ENCODE results near the gene KRTAP10-4.
"Not testable (repeated sequence)": the region's sequence is repeated elsewhere in the genome, so short reads cannot be mapped to it uniquely, and the experiment has no call there.

KRTAP10-4 gene

DNA sequence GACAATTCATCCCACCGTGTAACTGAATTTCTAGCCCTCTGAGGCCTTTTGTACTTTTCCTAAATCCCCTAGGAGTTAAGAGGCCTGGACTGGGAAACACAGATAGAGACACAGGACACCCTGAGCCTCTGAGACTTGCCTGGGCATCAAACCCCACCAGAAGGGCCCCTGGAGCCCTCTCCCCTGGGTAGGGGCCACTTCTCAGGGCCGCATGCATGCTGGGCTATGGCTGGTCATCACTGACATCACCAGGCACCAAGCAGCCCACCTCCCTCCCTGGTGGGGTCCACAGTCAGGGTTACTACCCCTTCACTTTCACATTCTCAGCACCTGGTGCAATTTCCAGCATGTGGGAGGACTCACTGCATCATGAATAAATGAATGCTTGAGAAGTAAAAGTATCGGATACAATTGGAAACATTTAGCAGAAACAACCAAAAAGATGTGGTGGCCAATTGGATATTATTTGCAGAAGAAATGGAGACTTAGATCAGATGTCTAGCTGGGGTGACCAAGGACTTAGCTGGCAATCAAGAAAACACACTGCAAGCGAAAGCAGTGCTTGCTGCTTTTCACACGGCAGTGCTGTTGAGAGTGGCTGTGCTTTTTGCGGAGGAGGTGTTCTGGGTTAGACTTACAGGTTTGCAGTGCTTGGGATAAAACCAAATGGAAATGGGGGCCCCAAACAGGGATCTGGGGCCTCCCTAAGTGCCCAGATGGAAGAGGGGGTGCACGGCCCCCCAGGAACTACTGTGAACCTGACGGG lies 25.9 kb downstream of the KRTAP10-4 start:
- DNase-seq (ENCODE audit: low read depth) = no peak

DNA sequence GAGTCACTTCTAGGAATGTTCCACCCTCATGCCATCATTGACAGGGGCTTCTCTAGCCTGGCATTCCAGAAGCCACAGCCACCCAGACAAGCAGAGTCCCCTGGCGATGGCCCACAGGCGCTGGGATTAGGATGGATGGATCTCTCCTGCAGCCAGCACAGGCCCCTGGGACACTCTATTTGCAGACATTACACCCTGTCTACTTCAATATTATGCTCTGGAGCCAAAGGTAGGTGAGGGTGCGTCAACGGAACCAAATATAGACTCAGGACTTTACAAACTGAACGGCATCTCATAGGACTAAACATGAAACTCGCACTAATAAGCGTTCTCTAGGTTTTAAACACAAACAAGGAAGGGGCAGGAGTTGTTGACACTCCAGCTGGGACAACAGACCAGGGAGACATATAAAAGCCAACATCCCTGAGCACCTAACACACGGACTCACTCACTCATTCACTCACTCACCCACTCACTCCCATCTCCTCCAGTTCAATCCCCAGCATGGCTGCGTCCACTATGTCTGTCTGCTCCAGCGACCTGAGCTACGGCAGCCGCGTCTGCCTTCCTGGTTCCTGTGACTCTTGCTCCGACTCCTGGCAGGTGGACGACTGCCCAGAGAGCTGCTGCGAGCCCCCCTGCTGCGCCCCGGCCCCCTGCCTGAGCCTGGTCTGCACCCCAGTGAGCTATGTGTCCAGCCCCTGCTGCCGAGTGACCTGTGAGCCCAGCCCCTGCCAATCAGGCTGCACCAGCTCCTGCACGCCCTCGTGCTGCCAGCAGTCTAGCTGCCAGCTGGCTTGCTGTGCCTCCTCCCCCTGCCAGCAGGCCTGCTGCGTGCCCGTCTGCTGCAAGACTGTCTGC lies 26.8 kb downstream of the KRTAP10-4 start, which contains the start of gene KRTAP10-7:
TSS of gene KRTAP10-7 (plus strand) at position 480 of the 861 bp plus-strand sequence. CDS start at position 505, 25 bp downstream.
- DNase-seq (ENCODE audit: low read depth) = not testable (repeated sequence)

DNA sequence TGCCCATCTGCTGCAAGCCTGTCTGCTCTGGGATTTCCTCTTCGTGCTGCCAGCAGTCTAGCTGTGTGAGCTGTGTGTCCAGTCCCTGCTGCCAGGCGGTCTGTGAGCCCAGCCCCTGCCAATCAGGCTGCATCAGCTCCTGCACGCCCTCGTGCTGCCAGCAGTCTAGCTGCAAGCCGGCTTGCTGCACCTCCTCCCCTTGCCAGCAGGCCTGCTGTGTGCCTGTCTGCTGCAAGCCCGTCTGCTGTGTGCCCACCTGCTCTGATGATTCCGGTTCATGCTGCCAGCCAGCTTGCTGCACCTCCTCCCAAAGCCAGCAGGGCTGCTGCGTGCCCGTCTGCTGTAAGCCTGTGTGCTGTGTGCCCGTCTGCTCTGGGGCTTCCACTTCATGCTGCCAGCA lies 27.6 kb downstream of the KRTAP10-4 start:
- not testable (repeated sequence) for DNase-seq (ENCODE audit: low read depth)

DNA sequence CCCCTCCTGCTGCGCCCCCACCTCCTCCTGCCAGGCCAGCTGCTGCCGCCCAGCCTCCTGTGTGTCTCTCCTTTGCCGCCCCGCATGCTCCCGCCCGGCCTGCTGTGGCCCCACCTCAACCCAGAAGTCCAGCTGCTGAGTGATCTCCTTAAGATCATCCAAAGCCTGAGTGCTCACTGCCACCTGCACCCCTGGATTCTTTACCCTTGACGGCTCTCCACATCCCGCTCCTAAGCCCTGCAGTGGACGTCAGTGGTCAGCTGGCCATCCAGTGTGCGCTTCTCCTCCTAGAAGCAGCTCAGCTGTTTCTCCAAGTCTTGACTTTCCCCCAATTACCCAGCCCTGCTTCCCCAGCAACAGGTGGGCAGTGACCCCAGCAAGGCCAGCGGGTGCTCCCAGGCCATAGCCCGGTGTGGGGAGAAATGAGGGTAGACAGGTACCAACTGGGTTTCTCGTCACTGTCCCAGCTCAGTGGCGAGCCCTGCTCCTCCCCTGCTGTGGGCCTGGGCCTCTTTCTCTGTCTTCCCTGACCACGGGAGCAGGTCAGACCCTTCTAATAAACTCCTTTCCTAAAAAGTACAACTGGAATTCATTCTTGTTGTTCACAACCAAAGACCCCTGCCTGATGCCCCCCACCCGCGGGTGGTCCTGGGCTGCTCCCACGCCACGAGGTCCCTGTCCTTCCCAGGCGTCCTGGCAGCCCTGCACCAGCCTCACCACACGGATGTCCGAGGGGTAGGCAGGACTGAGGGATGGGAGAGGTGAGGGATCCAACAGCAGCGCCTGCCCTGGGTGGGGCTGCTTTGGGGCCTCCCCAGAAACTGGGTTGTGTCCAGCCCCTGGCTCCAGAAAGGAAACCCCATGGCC lies 28.3 kb downstream of the KRTAP10-4 start:
- DNase-seq (ENCODE audit: low read depth) = no peak

DNA sequence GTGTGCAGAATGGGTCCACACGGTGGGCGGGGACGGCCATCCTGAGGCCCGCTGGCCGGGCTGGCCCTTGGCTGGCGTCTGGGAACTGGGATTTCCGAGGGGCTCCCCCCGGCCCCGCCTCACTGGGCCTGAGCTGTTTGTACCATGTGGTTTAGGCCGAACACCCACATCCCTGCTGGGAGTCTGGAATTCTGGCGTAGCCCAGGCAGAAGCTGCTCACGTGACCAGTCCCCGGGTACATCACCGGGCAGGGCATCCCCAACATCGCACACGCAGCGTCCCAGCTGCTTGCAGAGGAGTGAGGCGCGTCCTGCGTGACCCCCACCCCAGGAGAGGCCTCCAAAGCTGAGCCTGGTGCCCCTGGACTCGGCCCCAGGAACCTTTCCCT lies 28.9 kb downstream of the KRTAP10-4 start:
- no peak for DNase-seq (ENCODE audit: low read depth)

DNA sequence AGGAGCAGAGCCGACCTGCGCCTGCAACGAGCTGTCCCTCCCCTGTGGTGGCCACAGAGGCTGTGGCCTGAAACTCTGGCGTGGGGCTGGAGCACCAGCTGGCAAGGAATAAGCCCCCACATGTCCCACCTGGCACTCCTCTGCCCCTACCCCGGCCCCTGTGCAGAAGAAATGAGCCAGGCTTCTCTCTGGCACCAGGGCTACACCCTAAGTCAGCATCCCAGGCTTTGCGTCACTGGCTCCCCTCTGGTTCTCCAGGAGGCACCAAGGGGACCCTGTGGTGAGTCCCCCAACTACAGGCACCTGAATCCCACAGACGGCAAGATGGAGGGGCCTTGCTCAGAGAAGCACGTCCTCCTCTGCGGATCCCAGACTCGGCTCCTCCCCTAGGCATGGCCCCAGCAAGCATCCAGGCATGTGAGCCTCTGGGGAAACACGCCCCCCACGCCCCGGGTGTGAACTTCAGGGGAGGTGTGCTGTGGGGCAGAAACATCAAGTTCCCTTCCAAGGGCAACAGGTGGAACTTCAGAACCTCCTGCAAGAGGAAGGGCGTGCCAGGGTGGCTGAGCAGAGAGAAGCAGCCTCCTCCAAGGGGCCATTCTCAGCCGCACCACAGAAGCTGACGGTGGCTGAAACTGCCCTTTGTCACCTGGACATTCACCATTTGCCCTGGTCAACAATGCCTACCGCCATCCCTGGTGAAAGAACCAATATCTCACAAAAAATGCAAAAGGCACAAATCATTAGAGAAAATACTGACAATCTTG lies 29.8 kb downstream of the KRTAP10-4 start:
- no peak for DNase-seq (ENCODE audit: low read depth)

DNA sequence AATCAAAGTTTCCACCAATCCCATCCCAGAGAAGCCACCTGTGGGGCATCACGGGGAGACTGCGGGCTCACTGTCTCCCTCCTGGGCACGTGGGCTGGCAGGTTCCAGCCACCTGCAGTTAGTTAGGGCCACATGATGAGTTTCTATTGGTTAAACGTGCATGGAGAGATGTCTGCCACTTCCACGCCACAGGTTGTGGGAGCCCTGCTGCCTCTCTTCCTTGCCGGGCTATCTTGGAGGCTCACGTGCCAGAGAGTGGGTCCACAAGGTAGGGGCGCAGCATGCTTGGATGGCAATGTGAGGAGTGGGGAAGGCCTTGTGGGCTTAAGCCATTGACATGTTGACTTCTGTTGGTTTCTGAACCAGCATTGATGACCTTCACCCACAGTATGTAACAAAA lies 30.4 kb downstream of the KRTAP10-4 start:
- no peak for DNase-seq (ENCODE audit: low read depth)

DNA sequence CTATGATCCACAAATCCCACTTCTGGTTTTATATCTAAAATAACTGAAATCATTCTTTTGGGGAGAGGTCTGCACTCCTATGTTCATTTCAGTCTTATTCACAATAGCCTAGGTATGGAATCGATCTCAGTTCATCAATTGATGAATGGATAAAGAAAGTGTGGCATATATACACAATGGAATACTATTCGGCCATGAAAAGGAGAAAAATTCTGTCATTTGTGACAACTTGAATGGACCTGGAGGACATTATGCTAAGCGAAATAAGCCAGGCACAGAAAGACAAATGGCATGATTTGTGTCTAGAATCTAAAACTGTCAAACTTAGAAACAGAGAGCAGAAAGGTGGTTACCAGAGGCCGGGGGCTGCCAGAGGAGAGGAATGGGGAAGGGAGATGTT lies 33.0 kb downstream of the KRTAP10-4 start:
- DNase-seq (ENCODE audit: low read depth) = no peak

DNA sequence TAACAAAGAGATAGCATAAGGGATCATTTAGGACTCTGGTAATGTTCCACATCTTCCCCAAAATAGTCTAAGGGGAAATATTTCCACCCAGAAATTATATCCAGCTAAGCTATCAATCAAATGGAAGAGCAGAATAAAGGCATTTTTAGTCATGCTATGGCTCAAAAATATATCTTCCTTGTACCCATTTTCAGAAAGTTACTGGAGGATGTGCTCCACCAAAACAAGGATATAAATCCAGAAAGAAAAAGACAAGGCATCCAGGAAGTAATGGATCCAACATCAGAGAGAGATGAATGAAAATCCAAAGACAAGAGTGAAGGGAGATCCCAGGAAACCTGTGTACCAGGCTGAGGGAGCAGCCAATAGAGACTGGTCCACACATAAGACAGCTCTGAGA lies 35.7 kb downstream of the KRTAP10-4 start:
- DNase-seq (ENCODE audit: low read depth) = no peak

DNA sequence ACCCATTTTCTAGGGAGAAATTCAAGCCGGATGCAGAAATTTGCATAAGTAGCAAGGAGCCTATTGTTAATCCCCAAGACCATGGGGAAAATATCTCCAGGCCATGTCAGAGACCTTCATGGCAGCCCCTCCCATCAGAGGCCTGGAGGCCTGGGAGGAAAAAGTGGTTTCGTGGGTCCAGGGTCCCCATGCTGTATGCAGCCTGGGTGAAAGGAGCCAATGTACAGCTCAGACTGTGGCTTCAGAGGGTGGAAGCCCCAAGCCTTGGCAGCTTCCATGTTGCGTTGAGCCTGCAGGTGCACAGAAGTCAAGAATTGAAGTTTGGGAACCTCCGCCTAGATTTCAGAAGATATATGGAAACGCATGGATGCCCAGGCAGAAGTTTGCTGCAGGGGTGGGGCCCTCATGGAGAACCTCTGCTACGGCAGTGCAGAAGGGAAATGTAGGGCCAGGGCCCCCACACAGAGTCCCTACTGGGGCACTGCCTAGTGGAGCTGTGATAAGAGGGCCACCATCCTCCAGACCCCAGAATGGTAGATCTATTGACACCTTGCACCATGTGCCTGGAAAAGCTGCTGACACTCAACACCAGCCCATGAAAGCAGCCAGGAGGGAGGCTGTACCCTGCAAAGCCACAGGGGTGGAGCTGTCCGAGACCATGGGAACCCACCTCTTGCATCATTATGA lies 36.8 kb downstream of the KRTAP10-4 start:
- DNase-seq (ENCODE audit: low read depth) = not testable (repeated sequence)

DNA sequence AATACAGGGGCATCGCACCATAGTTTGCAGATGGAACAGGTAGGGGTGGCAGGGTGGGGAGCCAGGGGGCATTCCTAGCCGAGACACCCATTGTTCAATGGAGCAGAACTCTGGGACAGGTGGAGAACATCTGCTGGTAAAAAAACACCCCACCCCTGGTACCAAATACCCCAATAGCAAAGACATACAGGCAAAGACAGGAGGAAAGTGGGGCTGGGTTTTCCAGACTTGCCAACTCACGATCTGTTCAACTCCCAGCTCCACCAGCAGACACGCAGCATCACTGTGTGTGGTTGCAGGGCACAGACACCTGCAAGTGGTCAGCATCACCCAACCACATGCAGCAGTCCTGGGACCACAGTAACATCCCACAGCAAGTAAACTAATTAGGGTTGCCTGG lies 38.0 kb downstream of the KRTAP10-4 start:
- no peak for DNase-seq (ENCODE audit: low read depth)

DNA sequence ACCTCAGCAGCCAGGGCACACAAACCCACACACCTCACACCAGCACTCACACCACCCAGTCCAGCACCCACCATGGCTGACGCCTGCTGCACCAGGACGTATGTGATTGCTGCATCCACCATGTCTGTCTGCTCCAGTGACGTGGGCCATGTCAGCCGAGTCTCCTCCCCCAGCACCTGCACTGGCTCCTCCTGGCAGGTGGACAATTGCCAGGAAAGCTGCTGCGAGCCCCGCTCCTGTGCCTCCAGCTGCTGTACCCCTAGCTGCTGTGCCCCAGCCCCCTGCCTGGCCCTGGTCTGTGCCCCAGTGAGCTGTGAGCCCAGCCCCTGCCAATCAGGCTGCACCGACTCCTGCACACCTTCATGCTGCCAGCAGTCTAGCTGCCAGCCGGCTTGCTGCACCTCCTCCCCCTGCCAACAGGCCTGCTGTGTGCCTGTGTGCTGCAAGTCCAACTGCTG lies 38.5 kb downstream of the KRTAP10-4 start, which contains the start of gene KRTAP10-8:
TSS of gene KRTAP10-8 (plus strand) at position 51 of the 458 bp plus-strand sequence. CDS start at position 73, 22 bp downstream.
- DNase-seq (ENCODE audit: low read depth) = no peak

DNA sequence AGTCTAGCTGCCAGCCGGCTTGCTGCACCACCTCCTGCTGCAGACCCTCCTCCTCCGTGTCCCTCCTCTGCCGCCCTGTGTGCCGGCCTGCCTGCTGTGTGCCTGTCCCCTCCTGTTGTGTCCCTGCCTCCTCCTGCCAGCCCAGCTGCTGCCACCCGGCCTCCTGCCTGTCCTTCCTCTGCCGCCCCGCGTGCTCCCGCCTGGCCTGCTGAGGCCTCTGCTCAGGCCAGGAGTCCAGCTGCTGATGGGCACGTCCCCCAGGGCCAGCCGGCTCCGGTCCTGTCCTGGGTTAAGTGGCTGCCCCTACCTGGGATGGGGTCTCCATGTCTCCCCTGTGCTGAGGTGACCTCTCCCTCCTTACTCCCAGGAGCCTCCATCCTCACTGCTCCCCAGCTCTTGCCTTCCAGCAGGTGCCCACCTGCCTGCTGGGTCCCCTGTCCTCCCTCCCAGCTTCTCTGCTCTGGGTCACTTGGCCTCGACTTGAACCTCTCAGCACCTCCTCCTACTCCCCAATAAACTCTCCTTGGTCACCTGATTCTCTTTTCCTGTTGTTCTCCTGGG lies 39.2 kb downstream of the KRTAP10-4 start:
- DNase-seq (ENCODE audit: low read depth) = no peak

DNA sequence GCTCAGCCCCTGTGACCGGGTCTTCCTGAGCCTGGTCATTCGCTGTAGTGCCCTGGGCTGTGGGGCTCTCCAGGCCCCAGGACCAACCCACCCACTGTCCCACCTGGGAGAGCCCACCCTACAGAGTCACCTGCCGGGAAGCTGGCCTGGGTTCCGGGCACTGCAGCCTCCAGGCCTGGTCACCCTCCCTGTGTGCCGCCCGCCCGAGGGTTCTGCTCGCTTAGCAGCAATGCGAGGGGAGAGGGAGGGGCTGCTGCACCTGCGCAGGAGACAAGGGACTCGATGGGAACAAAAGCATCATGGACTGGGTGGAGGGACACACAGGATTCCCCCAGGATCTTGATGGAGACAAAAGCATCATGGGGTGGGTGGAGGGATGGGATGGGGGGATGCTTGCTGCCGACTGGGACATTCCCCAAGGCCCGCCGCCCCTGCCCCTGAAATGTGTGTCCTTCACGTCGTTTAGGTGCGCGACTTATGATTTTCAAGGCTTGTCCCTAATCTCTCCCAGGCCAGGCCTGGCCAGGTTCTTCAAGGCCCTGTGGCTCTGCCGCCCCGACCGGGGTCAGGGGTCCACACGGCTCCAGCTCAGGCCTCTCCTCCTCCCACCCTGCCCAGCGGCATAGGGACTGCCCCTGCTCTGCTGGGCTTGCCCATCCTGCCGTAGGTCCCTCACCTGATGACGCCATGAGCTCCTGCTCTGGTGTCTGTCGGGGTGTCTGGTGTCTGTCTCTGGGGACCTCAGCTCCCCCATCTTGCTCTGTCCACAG lies 40.0 kb downstream of the KRTAP10-4 start:
- DNase-seq (ENCODE audit: low read depth) = no peak

DNA sequence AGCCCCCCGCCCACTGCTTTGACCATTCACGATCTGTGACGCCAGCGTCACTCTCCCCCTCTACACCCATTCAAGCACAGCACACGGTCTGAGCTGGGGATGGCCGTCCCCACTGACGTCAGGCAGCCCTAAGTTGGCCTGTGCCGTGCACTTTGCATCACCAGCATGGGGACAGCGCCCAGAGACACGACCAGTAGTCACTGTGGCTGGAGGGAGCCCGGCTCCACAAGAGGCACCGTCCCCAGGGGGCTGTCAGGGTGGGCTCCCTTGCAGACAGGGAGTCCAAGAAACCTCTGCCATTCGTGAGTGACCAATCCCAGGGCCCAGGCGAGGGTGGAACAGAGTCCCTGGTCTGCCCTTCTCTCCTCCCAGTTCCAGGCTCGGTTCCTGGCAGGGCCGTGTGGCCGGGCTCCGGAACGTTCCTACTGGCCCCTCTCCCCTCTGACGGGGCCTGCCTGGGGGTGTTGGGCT lies 40.7 kb downstream of the KRTAP10-4 start:
- no peak for DNase-seq (ENCODE audit: low read depth)

DNA sequence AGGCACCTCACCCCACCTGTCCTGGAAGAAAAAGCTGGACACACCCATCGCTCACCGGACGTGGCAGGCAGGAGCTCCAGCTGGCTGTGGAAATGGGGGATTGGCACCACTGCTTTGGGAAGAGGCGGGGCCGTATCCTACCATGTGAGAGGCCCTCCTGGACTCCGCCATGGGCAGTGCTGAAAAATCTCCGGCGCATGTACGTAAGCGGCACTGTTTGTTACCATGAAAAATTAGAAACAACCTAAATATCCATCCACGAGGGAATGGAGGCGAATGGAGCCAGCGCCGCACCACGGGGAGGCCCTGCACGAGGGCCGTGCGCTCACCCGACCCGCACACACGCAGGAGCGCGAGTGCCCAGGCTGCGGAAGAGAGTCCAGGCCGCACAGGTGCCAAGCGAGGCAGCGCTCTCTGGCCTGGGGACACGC lies 41.4 kb downstream of the KRTAP10-4 start:
- DNase-seq (ENCODE audit: low read depth) = no peak

DNA sequence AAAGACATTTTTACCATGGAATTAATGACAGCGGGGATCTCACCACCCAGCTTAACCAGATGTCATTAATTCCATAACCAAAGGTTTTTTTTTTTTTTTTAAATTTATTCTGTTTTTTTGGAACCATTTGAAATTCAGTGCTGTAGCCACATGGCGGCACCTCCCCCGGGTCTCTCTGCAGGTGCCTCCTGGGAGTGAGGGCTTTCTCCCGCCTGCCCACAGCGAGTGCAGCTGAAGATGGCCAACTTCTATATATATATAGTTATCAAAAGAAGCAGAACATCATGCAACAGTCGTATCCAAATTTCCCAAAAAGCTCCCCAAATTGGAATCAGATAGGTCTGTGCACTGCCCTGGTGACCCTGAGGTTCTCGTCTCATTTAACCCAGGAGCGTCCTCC lies 41.9 kb downstream of the KRTAP10-4 start:
- no peak for DNase-seq (ENCODE audit: low read depth)

DNA sequence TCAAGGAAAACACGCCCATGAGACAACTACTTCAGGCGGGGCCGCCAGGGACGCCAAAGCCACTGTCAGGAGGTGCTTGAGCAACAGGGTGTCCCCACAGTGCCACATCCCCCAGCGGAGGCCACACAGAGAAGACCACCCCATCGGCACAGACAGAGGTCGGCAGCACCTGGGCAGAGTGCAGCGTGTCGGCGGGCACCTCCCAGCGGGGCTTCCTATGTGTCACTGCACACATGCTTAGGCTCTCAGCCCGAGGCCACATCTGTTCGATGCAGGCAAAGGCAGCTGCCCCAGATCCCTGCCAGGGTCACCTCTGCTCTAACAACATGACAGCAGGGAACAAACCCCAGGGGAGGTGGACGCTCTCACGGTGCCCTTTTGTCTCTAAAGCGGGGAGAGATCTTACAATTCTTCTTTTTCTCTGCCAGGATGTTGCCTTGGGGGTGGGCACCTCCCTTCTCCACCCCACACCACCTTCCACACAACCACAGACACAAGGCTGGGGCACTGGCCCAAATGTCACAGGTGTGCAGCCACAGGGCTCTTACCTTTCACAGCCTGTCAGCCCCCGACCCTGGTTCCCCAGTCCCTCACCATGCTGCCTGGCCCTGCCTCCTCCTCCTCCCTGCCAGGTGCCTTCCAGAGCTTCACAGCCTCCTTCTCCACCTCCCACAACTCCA lies 42.5 kb downstream of the KRTAP10-4 start:
- no peak for DNase-seq (ENCODE audit: low read depth)

DNA sequence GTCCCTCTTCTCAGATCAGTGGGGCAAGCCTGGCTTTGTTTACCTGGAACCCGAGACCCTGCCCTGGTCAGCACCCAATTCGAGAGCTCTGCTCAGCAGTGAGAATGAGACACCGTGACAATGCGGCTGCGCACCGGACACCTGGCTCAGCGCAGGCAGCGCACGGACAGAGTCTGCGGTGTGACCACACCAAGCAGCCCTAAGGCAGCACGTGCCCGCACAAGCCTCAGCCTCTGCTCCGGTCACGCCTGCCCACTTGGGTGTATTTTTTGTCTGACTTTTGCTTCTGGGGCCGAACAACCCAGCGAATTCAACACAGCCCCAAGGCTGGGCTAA lies 43.0 kb downstream of the KRTAP10-4 start:
- DNase-seq (ENCODE audit: low read depth) = no peak

Measured in amniotic epithelial cell (primary cell).